Heart left ventricle (tissue), 16 donors: ENCODE results near the gene ATP6V1B1. TPM values are rescaled to one million over a fixed set of nuclear protein-coding genes. Genes with fewer than 3 reads are reported as not detected.
A peak's percentile ranks its signal among the peaks of the same experiment; 100 is the strongest.

ENCODE experiments used
- ATAC-seq, 4 donors: fragments of 200-7000 bp; cut with Tn5 transposase; one replicate each; pipeline ENCODE4 v1.9.1; 2020 to 2022; ENCODE audit warnings: moderate library complexity in 4 of 4, mild to moderate bottlenecking in 3 of 4, moderate number of reproducible peaks in 1 of 4
- DNase-seq, 5 donors: peaks; one replicate each; pipeline ENCODE4 v3.0.0-alpha.2; 2020
- H3K27ac ChIP-seq, 12 donors: fragments of 200-600 bp; sonication (generic) in 4 of 12; one replicate each; pipeline versions ENCODE4 v1.5.0 to v1.8.0; 2016 to 2022; ENCODE audit warnings: mild to moderate bottlenecking in 2 of 12
- H3K27me3 ChIP-seq, 9 donors: fragments of 200-600 bp; sonication (generic) in 2 of 9; one replicate each; pipeline versions ENCODE4 v1.5.1 to v1.8.0; 2016 to 2022; ENCODE audit warnings: mild to moderate bottlenecking in 3 of 9
- H3K36me3 ChIP-seq, 9 donors: fragments of 200-600 bp; sonication (generic) in 2 of 9; one replicate each; pipeline versions ENCODE4 v1.5.0 to v1.8.0; 2018 to 2022; ENCODE audit warnings: mild to moderate bottlenecking in 2 of 9
- H3K4me1 ChIP-seq, 12 donors: fragments of 200-600 bp; sonication (generic) in 4 of 12; one replicate each; pipeline versions ENCODE4 v1.5.0 to v1.8.0; 2016 to 2022; ENCODE audit warnings: mild to moderate bottlenecking in 3 of 12
- H3K4me3 ChIP-seq, 12 donors: fragments of 200-600 bp; sonication (generic) in 4 of 12; one replicate each; pipeline versions ENCODE4 v1.5.0 to v1.8.0; 2017 to 2022; ENCODE audit warnings: mild to moderate bottlenecking in 9 of 12, moderate library complexity in 4 of 12
- H3K9me3 ChIP-seq, 12 donors: fragments of 200-600 bp; sonication (generic) in 4 of 12; one replicate each; pipeline versions ENCODE4 v1.5.0 to v1.8.0; 2016 to 2022; ENCODE audit warnings: mild to moderate bottlenecking in 1 of 12
- CTCF ChIP-seq, 12 donors: fragments of 200-600 bp; sonication (generic) in 4 of 12; IDR thresholded peaks; one replicate each; pipeline versions ENCODE4 v1.5.0 to v1.8.0; 2018 to 2022; ENCODE audit warnings: antibody characterized with exemption in 12 of 12, mild to moderate bottlenecking in 5 of 12
- POLR2A ChIP-seq, 2 donors: fragments of 450-650 bp; IDR thresholded peaks; one replicate each; pipeline ENCODE4 v1.6.1; 2017; ENCODE audit warnings: antibody characterized with exemption in 2 of 2, mild to moderate bottlenecking in 2 of 2, moderate library complexity in 2 of 2
- WGBS, 4 donors: extraction: QIAGEN DNeasy Blood & Tissue Kit in 2 of 4; methylation state at CpG; one replicate each; pipeline versions ENCODE4 v1.1.5 to v1.1.7; 2013 to 2018; 5-methylcytosine and 5-hydroxymethylcytosine counted together
- intact Hi-C, 10 donors: fragments of 100-400 bp; cut with DNase I; formaldehyde crosslinking; loops; one replicate each; pipeline versions ENCODE4 v1.11.1 to v1.14.2; 2022
- polyA plus RNA-seq, 2 donors: library from polyadenylated mRNA; stranded (reverse); fragments of 200-250 nt; gene quantifications; one replicate each; pipeline ENCODE4 v1.2.3, GENCODE V29; 2013
- total RNA-seq, 9 donors: library from RNA; depleted of rRNA in 2 of 9; stranded (reverse); fragments of >200 nt in 2 of 9; fragmentation: NEBNext Ultra II Directional in 3 of 9; extraction: Animal tissue kit (Norgen Biotek cat#: 25700) in 3 of 9; gene quantifications; one replicate each; pipeline versions ENCODE4 v1.1.0 to v1.2.4, GENCODE V29; 2016 to 2023
- donor health status: ischemic (EF 13 %, LVEDD 7.1; RV severe dilation, severe dysfunction).
- donor health status: healthy with polysubstance abuse.
- donor health status: DM: no; HTN: yes; CAD: no.
- donor health status: DM: no; HTN: no; CAD: no.
- donor health status: ischemic (EF 25% LVEDD 6.9; RV normal size, moderate dysfunction).
- donor health status: ischemic (EF 25% LVEDD 5.7; RV mildly dilated, moderate dysfunction).
- donor health status: healthy.
- donor health status: DM: yes; HTN: yes; CAD: no.
- donor health status: ischemic (EF 35%, LVEDD 5.7; RV mildly dilated, moderate dysfunction).
- donor health status: nonischemic (EF 11% LVEDD 7.7; RV severe dilation, severe dysfunction).
- donor health status: DM: yes; HTN: yes; CAD: no.
- donor health status: PGD.
- donor health status: ischemic (EF 29% LVEDD 5.4; RV normal size, mild dysfunction).
- donor health status: nonischemic (EF 23%, LVEDD 6.1; RV moderate dilation, normal function).

ATP6V1B1 gene
- total and polyA plus RNA-seq, 11 donors = 0.16 to 1.8 (median 0.48) TPM; not detected in 4

GRCh38 chr2:70887550-70888246 is 48.0 kb upstream of the ATP6V1B1 start:
- DNase-seq = peak in 3 of 5 donors; percentile 41 to 69 (median 58)
- ATAC-seq = peak in 3 of 4 donors; percentile 69 to 76 (median 70)
- peaks cover 0 to 39% (median 22%) of the 10 kb centered on the region in 12 donors for H3K4me1 ChIP-seq
- H3K4me3 ChIP-seq = peak overlapping the region; percentile 12 to 52 (median 45)
- H3K9me3 ChIP-seq = peaks cover 0 to 5% (median 0%) of the 10 kb centered on the region in 12 donors
- no peaks in the 10 kb centered on the region for H3K36me3 ChIP-seq
- TF ChIP-seq POLR2A (IDR thresholded peaks at IDR 0.05) (no peak), CTCF (IDR thresholded peaks at IDR 0.05) (no peak)
- intact Hi-C loops = no loop called here
- H3K27me3 ChIP-seq = peaks cover 50 to 100% (median 98%) of the 10 kb centered on the region in 9 donors
- WGBS, 4 donors = 1 to 2% (median 2%) methylated on average over 40 to 58 of the region's 58 CpGs
- H3K27ac ChIP-seq = peak overlapping the region in 3 of 12 donors; percentile 32 to 52 (median 47)

GRCh38 chr2:70888366-70888922 is 47.3 kb upstream of the ATP6V1B1 start:
- no peak for ATAC-seq

DNA sequence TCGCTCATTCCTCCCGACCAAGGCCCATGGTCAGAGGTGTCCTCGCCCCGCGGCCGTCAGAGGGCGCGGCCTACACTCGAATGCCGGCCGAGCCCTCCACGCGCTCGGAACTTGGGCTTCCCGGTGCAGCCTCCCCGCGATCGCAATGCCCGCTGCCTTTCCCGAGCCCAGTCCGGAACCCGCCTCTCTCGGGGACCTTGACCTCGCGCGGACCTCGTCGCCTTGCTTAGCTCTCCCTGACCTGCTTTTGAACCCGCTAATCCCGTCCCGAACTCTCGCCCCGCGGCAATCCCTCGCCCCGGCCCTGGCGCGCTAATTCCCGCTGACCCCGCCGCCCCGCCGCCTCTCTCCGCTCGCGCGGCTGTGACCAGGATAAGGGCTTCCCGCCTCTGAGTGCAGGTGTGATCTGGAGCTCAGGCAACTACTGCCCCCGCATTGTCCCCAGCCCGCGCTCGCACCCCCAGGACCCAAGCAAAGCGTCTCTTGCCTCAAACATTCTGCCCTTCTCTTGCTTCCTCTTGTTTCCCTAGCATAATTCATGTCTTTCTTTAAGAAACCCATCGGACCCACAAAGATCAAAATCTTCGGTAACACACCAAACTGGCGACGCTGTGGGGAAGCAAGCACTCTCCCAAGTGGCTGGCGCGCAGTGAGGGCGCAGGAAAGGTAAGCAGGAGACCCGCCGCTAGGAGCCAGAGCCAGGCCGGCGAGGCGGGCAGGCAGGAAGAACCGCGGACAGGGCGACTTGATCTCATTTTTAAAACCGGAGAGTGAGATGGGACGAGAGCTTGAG is 46.6 kb upstream of the ATP6V1B1 start:
- H3K27ac ChIP-seq = no peak overlapping the region
- no peaks in the 10 kb centered on the region for H3K36me3 ChIP-seq
- ATAC-seq = peak in 2 of 4 donors; percentile 24 to 47
- 8 to 23% (median 15%) methylated on average over 60 to 70 of the region's 70 CpGs for WGBS, 4 donors
- H3K9me3 ChIP-seq = no peaks in the 10 kb centered on the region
- peak overlapping the region in 9 of 12 donors; percentile 1 to 34 (median 24) for H3K4me3 ChIP-seq
- TF ChIP-seq CTCF (IDR thresholded peaks at IDR 0.05) (peak in 1 of 12 donors; percentile 18), POLR2A (IDR thresholded peaks at IDR 0.05) (no peak)
- H3K4me1 ChIP-seq = peaks cover 0 to 39% (median 22%) of the 10 kb centered on the region in 12 donors
- peaks cover 44 to 100% (median 92%) of the 10 kb centered on the region in 9 donors for H3K27me3 ChIP-seq
- DNase-seq = no peak
- intact Hi-C loops = no loop called here

More at GRCh38 chr2:70888366-70888922, 47.3 kb upstream of the ATP6V1B1 start:
- TF ChIP-seq CTCF (IDR thresholded peaks at IDR 0.05) (no peak), POLR2A (IDR thresholded peaks at IDR 0.05) (no peak)
- Histone ChIP-seq H3K4me1 (peaks cover 0 to 39% (median 22%) of the 10 kb centered on the region in 12 donors), H3K27me3 (peaks cover 50 to 100% (median 97%) of the 10 kb centered on the region in 9 donors), H3K27ac (no peak overlapping the region), H3K9me3 (no peaks in the 10 kb centered on the region), H3K36me3 (no peaks in the 10 kb centered on the region), H3K4me3 (peak overlapping the region in 8 of 12 donors; percentile 1 to 50 (median 25))
- WGBS, 4 donors = 4 to 10% (median 6%) methylated on average over 27 of the region's 27 CpGs
- no peak for DNase-seq
- intact Hi-C loops = no loop called here

DNA sequence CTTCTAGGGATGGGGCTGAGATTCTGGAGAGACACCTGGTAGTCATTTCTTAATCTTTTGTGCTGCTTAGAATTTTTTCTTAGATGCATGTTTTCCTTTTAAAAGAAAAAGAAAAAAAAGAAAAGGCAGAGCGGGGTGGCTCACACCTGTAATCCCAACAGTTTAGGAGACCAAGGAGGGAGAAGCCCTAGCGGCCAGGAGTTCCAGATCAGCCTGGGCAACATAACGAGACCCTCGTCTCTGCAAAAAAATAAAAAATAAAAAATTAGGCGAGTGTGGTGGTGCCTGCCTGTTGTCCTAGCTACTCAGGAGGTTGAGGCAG is 46.0 kb upstream of the ATP6V1B1 start:
- Histone ChIP-seq H3K27ac (no peak overlapping the region), H3K9me3 (no peaks in the 10 kb centered on the region), H3K36me3 (no peaks in the 10 kb centered on the region), H3K27me3 (peaks cover 40 to 100% (median 87%) of the 10 kb centered on the region in 9 donors), H3K4me3 (no peak overlapping the region), H3K4me1 (peaks cover 0 to 39% (median 22%) of the 10 kb centered on the region in 12 donors)
- ATAC-seq = no peak
- no peak for DNase-seq
- intact Hi-C loops = no loop called here
- 48 to 73% (median 69%) methylated on average over 5 of the region's 5 CpGs for WGBS, 4 donors
- no peak for TF ChIP-seq CTCF (IDR thresholded peaks at IDR 0.05)
- no peak for TF ChIP-seq POLR2A (IDR thresholded peaks at IDR 0.05)
